22Rv1 (cell line): ENCODE measurements around the gene FAM169A.

Experiments used
- CTCF ChIP-seq: fragments of 450-650 bp; IDR thresholded peaks from 2 replicates; pipeline ENCODE4 v1.5.1; 2017; ENCODE audit warnings: mild to moderate bottlenecking
- ZFX ChIP-seq: fragments of 450-650 bp; IDR thresholded peaks from 2 replicates; pipeline ENCODE4 v1.6.1; 2017; ENCODE audit warnings: antibody characterized with exemption, borderline replicate concordance

DNA sequence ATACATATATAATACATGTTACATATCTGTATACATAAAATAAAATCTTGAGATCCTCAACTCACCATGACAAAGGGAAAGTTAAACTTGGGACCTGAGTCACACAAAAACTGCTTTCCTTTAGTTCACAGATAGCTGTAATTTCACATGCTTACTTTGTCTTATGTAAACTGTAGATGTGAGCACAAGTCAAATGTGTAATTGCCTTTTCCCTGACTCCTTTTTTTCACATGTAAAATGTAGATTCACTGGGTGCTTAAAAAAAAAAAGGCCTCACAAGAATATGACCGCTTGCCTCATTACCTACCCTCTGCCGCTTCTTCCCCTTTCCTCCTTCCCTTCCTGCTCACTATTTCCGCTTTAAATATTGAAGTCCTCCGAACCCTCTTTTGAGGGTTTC is 21.9 kb upstream of the FAM169A start:
- TF ChIP-seq CTCF (no peak), ZFX (no peak)
